ENCODE measurements around the gene LYPD4.

The LYPD4 gene, protein sequence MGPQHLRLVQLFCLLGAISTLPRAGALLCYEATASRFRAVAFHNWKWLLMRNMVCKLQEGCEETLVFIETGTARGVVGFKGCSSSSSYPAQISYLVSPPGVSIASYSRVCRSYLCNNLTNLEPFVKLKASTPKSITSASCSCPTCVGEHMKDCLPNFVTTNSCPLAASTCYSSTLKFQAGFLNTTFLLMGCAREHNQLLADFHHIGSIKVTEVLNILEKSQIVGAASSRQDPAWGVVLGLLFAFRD

DNA sequence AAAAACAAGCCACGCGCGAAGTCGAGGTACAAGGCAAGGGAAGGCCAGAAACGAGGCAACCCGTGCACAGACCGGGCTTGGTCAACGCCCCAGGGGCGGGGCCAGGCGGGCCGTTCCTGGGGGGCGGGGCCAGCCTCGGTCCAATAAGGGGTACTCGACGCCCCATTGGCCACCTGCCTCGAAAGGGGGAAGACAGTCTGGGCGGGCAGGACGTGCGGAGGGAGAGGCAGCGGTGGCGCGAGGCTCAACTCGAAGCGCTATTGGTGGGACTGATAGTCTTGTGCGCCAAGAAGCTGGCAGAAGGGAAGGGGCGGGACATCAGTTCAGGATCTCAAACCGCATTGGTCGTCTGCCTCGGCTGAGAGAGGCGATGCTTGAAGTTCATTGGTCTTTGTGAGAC is at the start of gene LYPD4:
TSS of gene LYPD4 (minus strand) at position 83 of the 400 bp plus-strand sequence. CDS start 5,398 bp downstream, outside the sequence.
- no peak for DNase-seq (ENCODE audit: low read depth in 3 of 3)

DNA sequence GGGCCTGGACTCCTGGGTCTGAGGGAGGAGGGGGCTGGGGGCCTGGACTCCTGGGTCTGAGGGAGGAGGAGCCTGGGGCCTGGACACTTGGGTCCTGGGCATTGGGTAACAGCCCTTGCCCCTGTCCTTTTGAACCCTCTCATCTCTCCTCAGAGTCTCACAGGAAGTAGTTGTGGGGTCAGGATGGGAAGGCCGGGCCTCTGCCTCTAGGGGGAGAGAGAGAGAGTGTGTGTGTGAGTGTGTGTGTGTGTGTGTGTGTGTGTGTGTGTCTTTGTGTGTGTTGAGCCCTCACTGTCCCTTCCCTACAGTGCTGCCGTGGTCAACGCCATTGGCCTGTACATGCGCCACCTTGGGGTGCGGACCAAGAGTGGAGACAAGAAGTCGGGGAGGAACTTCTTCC is 49.4 kb upstream of the LYPD4 start:
- no peak for DNase-seq (ENCODE audit: low read depth in 3 of 3)

DNA sequence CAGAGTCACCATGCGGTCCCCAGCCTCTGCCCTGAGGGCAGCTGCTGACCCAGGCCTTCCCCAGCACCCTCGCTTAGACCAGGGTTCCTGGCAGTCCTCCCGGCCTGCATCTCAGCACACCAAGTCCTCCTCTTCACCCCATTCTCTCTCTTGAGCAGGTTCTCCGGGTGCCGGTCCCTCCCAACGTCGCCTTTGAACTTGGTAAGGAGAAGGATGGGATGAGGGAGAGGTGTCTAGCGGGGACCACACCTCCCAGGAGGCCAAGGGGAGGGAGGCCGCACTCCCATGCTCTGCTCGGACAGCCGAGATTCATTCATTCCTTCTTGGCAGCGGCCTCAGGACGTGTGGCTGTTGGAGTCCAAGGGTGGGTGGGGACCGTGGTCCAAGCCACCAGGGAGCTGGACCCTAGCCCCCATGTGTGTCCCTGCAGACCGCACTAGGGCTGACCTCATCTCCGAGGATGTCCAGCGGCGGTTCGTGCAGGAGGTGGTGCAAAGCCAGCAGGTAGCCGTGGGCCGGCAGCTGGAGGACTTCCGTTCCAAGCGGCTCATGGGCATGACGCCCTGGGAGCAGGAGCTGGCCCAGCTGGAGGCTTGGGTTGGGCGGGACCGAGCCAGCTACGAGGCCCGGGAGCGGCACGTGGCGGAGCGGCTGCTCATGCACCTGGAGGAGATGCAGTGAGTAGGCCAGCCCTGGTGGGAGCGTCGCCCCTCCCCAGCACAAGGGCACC is 47.9 kb upstream of the LYPD4 start:
- DNase-seq (ENCODE audit: low read depth in 3 of 3) = no peak

DNA sequence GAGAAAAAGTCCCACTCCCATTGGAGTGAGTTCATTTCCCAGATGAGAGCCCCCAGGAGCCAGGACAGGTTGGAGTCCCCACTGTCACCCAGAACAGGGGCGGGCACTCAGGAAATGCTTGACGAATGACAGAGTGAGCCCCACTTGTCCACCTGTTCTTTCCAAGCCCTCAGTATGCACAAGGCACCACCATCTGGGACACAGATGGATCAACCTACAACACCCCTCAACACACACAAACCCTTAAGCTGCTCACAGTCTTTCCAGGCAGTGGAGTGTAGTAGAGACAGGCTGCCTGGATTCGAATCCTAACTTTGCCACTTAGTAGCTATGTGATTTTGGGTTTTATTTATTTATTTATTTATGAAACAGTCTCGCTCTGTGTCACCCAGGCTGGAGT is 46.5 kb upstream of the LYPD4 start:
- DNase-seq (ENCODE audit: low read depth in 3 of 3) = no peak

DNA sequence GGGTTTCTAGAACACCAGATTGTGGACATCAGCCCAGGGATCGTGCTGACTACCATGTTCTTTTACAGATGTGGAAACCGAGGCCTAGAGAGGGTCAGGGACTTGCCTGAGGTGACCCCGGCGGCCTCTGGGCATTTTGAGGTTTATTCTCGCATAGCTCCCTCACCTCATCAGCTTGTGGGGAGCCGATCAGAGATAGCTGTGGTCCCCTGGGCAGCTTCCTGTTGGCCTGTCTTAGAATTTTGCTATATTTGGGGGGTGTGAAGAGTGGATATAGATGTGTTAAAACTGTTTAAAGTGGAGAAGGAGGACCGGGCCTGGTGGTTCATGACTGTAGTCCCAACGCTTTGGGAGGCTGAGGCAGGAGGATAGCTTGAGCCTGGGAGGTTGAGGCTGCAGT is 45.4 kb upstream of the LYPD4 start:
- DNase-seq (ENCODE audit: low read depth in 3 of 3) = no peak

DNA sequence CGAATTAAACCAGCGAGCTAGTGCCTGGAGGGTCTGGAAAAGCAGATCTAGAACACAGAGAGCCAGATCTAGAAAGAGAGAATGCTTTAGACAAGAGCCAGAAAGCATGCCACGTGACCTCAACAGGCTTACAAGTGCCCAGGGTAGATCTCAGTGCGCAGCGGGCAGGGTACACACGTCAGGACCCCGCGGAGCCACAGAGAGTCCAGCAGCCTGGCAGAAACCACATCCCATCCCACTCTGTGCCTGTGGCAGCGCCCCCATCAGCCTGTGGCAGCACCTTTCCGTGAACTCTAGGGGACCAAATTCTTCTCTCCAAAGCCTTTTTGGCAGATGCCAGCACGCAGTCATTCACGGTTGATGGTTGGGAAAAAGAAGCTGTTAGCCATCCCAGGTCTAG is 44.4 kb upstream of the LYPD4 start:
- DNase-seq (ENCODE audit: low read depth in 3 of 3) = no peak

DNA sequence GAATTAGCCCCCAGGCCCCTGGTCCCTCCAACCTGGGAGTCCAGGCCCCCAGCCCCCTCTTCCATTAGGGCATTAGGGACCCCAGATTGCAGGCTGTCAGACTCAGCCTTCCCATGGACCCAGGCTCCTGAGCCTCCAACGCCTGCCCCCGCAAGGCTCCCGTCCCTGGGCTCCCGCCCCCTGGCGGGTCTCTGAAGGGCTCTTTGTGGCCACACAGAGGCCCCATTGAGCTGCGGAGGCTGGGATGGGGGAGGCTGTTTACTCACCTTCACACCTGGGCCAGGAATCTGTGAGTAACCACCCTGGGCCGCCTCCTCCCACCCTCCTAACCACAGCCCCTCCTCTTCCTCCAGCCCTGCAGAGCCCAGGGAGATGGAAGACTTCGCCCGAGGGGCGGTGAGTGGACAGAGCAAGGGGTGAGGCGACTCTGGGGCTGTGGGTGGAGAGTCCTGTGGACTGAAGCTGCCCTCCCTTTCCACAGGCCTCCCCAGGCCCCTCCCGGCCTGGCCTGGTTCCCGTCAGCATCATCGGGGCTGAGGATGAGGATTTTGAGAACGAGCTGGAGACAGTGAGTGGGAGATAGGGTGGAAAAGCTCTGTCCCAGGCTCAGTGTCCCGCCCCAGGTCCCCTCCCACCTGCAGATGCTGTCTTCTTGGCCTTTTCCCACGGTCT is 43.4 kb upstream of the LYPD4 start:
- DNase-seq (ENCODE audit: low read depth in 3 of 3) = peak in 2 of 3 donors; percentile 81 to 87

DNA sequence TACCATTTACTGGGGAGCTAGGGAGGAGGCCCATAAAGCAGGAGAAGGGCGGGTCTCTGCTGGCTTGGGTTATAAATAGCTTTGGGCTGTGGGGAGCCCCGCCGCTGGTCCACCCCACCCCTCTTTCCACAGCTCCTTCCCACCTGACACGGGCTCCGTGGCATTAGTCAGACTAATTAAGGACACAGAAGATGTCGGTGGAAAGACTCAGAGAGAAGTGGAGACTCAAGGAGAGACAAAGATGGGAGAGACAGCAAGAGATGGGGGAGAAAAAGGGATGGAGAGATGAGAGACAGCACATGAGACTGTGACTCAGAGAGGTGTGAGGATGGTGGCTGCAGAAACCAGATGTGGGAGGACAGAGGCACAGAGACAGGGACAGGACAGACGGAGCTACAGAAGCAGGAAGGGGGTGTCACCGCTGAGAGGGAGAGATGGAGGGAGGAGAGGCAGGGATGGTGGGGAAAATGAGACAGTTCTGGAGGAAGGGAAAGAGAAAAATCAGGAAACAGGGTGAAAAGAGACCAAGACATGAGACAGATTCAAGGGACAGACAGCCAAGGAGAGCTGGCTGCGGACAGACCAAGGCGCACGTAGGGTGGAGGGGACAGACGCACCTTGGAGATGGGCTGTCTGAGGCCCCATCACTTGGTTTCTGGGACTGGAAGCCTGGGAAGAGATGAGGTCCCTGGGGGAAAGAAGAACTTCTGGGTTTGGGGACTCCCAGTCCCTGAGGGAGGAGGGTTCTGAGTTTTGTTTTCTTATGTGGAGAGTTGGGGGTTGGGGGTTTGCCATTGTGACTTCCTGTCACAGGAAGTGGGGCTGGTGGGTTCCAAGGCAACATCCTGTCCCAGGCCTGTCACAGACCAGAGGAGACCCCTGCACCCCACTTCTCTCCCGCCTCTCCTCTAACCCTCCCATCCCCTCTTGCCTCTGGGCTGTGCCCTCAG is 42.6 kb upstream of the LYPD4 start:
- no peak for DNase-seq (ENCODE audit: low read depth in 3 of 3)

GRCh38 chr19:41883821-41884733 is 39.6 kb upstream of the LYPD4 start:
- DNase-seq (ENCODE audit: low read depth in 3 of 3) = peak; percentile 81 to 89 (median 83)

GRCh38 chr19:41883463-41883820 is 39.0 kb upstream of the LYPD4 start:
- DNase-seq (ENCODE audit: low read depth in 3 of 3) = no peak

DNA sequence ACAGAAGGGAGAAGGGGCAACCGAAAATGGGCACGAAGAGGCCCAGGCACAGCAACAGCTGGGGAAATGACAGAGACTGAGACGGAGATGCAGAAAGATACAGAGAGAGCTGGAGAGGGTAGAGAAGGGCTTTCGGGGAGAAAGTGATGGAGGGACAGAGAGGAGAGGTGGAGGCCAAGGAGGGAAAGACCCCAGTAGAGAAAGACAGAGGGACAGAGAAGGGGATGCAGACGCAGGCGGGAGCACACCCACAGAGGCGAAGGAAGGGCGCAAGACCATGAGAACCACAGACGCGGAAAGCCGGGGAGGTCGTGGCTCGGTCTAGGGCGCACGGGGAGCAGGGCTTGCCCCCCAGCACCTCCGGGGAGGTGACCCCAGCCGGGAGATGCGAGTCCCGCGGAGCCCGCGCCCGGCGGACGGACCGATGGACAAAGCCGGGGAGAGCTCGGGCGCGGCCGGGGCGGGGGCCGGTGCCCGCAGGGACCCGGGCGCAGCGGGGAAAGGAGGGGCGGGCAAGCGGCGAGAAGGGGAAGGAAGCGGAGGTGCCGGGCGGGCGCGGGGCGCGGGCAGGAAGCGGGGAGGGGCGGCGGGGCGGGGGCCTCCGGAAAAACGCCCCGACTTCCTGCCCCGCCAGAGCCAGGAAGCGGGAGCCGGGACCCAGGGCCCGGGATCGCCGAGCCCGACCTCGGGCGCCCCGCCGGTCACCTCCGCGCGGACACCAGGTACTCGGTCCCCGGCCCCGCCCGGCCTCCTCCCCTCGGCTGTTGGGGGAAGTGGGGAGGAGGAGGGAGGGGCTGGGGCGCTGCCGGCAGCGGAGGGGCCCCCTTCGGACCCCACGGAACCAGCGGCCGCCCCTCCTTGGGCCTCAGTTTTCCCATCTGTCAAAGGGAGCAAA is 38.3 kb upstream of the LYPD4 start, which contains the start of gene ARHGEF1:
TSS of gene ARHGEF1 (plus strand) at position 617 of the 895 bp plus-strand sequence. CDS start 4,899 bp downstream, outside the sequence.
- peak in 1 of 3 donors; percentile 59 for DNase-seq (ENCODE audit: low read depth in 3 of 3)

DNA sequence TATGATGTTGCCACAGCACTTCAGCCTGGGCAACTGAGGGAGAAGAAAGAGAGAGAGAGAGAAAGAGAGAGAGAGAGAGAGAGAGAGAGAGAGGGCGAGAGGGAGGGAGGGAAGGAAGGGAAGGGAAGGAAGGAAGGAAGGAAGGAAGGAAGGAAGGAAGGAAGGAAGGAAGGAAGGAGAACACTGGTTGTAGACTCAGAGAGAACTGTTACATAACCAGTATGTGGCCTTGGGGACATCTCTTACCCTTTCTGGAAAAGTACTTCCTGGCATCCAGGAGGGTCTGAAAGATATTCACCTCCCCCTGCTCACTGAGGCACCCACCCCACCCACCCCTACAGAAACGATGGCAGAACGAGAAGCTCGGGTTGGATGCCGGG is 35.8 kb upstream of the LYPD4 start:
- no peak for DNase-seq (ENCODE audit: low read depth in 3 of 3)

DNA sequence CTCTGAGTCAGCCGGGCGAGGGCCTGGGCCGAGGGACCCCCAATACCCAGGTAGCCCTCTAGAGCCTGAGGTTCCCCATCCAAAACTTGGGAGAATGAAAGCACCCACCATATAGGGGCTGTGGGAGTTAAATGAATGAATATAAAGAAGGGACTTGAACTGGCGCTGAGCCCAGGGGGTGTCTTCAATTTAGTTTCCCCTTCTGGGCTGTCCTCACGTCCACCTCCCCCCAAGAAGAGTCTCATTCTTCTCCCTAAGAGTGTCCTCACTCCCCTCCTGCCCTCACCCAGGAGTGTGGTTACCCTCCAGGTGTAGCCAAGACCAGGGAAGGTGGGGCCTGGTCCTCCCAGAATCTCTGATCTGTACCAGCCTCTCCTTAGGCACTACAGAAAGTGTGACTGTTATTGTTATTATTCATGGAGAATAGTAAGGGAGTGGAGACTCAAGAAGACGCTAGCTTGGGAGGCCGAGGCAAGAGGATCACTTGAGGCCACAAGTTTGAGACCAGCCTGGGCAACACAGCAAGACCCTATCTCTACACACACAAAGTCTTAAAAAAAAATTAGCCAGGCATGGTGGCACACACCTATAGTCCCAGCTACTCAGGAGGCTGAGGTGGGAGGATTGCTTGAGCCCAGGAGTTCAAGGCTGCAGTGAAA is 35.3 kb upstream of the LYPD4 start:
- DNase-seq (ENCODE audit: low read depth in 3 of 3) = no peak

DNA sequence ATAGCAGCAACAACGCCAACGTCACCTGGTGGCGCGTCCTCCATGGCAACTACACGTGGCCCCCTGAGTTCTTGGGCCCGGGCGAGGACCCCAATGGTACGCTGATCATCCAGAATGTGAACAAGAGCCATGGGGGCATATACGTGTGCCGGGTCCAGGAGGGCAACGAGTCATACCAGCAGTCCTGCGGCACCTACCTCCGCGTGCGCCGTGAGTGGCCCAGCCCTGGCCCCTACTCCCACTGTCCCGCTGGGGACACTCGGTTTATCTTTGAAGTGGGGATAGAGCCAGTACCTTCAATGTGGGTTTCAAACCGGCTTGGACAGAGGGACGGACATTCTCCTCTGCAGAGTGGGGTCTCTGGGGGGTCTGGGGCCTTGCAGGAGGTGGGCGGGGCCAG is 34.6 kb upstream of the LYPD4 start:
- DNase-seq (ENCODE audit: low read depth in 3 of 3) = no peak

GRCh38 chr19:41877916-41878905 is 33.7 kb upstream of the LYPD4 start:
- no peak for DNase-seq (ENCODE audit: low read depth in 3 of 3)

DNA sequence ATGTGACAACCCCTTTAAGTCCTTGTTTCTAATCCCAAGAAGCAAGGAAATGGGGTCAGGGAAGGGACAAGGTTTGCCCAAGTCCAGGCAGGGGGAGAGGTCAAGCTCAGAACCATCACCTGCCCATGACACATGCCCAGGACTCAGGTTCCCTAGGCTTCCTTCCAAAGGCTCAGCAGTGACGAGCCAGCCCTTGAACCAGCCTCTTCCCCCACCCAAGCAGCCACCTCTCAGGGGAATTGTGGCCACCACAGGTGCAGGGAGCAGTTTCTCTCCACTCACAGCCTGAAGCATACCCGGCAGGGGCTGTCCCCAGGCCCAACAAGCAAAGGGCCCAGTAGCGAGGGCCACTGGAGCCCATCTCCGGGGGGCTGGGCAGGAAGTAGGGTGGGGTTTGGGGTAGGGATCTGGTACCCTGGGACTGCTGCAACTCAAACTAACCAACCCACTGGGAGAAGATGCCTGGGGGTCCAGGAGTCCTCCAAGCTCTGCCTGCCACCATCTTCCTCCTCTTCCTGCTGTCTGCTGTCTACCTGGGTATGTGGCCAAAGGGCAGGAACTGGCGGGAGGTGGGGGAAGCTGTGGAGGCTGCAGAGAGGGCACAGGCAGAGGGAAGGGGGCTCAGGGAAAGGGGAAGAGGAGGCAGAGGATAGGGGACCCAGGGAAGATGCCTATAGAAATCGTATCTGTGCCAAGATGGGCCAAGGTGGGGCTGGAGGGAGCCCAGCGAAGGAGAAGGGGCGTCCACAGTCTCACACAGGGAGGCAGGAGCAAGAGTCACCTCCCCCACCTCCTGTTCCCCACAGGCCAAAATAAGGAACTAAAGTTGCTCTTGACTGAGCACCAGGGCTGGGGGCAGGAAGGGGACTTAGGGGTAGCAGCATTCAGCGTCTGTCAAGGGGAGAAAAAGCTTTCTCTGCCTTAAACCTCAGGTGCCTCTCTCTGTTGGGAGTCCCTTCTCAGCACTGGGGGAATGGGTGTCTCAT is 32.7 kb upstream of the LYPD4 start, which contains the start of gene CD79A:
TSS of gene CD79A (plus strand) at position 433 of the 986 bp plus-strand sequence. CDS start at position 459, 26 bp downstream.
- DNase-seq (ENCODE audit: low read depth in 3 of 3) = no peak
